Thoracic aorta (tissue), 2 donors: Measurements from ENCODE around the gene MIX23. TPM values are rescaled to one million over a fixed set of nuclear protein-coding genes. Genes with fewer than 3 reads are reported as not detected.

Experiments used
- ATAC-seq: fragments of 150-250 bp; one replicate; pipeline ENCODE4 v1.8.0; 2017; ENCODE audit warnings: low read depth; ENCODE audit not compliant: insufficient number of reproducible peaks, low FRiP score
- DNase-seq: peaks from one replicate; pipeline ENCODE4 v3.0.0-alpha.2; 2020; ENCODE audit warnings: low spot score
- H3K27ac ChIP-seq, 2 donors: fragments of 200-600 bp; sonication (generic); 1 replicate in 1 of 2; 2 replicates in 1 of 2; pipeline ENCODE4 v1.5.1; 2016; ENCODE audit warnings: mild to moderate bottlenecking in 2 of 2, moderate library complexity in 2 of 2
- H3K27me3 ChIP-seq: fragments of 200-600 bp; sonication (generic); replicated peaks from 2 replicates; pipeline ENCODE4 v1.6.0; 2016; ENCODE audit warnings: mild to moderate bottlenecking; ENCODE audit not compliant: insufficient read depth
- H3K36me3 ChIP-seq: fragments of 200-600 bp; sonication (generic); one replicate; pipeline ENCODE4 v1.5.1; 2016
- H3K4me1 ChIP-seq, 2 donors: fragments of 200-600 bp; sonication (generic); 1 replicate in 1 of 2; 2 replicates in 1 of 2; pipeline versions ENCODE4 v1.5.1 to v1.6.0; 2016; ENCODE audit warnings: low read depth in 2 of 2, mild to moderate bottlenecking in 1 of 2; ENCODE audit not compliant: control insufficient read depth in 1 of 2
- H3K4me3 ChIP-seq: fragments of 200-600 bp; sonication (generic); 2 replicates; pipeline ENCODE4 v1.5.1; 2016; ENCODE audit warnings: mild to moderate bottlenecking
- H3K9me3 ChIP-seq: fragments of 200-600 bp; sonication (generic); 2 replicates; pipeline ENCODE4 v1.5.1; 2016
- CTCF ChIP-seq: fragments of 200-600 bp; sonication (generic); IDR thresholded peaks from one replicate; pipeline ENCODE4 v1.5.1; 2019; ENCODE audit warnings: antibody characterized with exemption
- total RNA-seq, 2 donors: library from RNA; depleted of rRNA; stranded (reverse); fragments of >200 nt; gene quantifications; one replicate each; pipeline versions ENCODE4 v1.1.0 to v1.2.3, GENCODE V29; 2016

The MIX23 gene
- total RNA-seq, 2 donors from 2014 or later: 10.7 to 13.4 TPM

- no peaks in the 10 kb centered on the region for H3K4me1 ChIP-seq
- H3K9me3 ChIP-seq: no peaks in the 10 kb centered on the region
- no peak for TF ChIP-seq CTCF
- ATAC-seq (no peak), DNase-seq (no peak)
- H3K27ac ChIP-seq: no peak overlapping the region
- peaks cover 18% of the 10 kb centered on the region for H3K36me3 ChIP-seq
- H3K27me3 ChIP-seq: no peaks in the 10 kb centered on the region
- no peak overlapping the region for H3K4me3 ChIP-seq
These were observed 20.5 kb upstream of the MIX23 start for GRCh38 chr3:122403489-122403888.

- DNase-seq (no peak), ATAC-seq (no peak)
- no peak for TF ChIP-seq CTCF
- peaks cover 4% of the 10 kb centered on the region for H3K36me3 ChIP-seq
- no peaks in the 10 kb centered on the region for H3K27me3 ChIP-seq
- no peak overlapping the region for H3K4me3 ChIP-seq
- H3K4me1 ChIP-seq: no peaks in the 10 kb centered on the region
- no peak overlapping the region for H3K27ac ChIP-seq
- H3K9me3 ChIP-seq: no peaks in the 10 kb centered on the region
These were observed 15.9 kb upstream of the MIX23 start for GRCh38 chr3:122398920-122399319.

- TF ChIP-seq CTCF: no peak
- Histone ChIP-seq H3K4me1 (no peaks in the 10 kb centered on the region), H3K27ac (no peak overlapping the region), H3K4me3 (no peak overlapping the region), H3K27me3 (no peaks in the 10 kb centered on the region), H3K36me3 (no peaks in the 10 kb centered on the region), H3K9me3 (no peaks in the 10 kb centered on the region)
- DNase-seq (no peak), ATAC-seq (no peak)
These were observed 14.2 kb upstream of the MIX23 start for GRCh38 chr3:122397201-122397600.

GRCh38 chr3:122396511-122396910 lies 13.5 kb upstream of the MIX23 start:
- Histone ChIP-seq H3K27me3 (no peaks in the 10 kb centered on the region), H3K9me3 (no peaks in the 10 kb centered on the region), H3K4me1 (no peaks in the 10 kb centered on the region), H3K27ac (no peak overlapping the region), H3K36me3 (no peaks in the 10 kb centered on the region), H3K4me3 (no peak overlapping the region)
- DNase-seq (no peak), ATAC-seq (no peak)
- TF ChIP-seq CTCF: no peak

- ATAC-seq: no peak
- no peak overlapping the region for H3K27ac ChIP-seq
- TF ChIP-seq CTCF: no peak
These were observed 12.6 kb upstream of the MIX23 start for GRCh38 chr3:122395582-122395981.

More at GRCh38 chr3:122395582-122395981, 12.6 kb upstream of the MIX23 start:
- no peaks in the 10 kb centered on the region for H3K9me3 ChIP-seq
- H3K4me1 ChIP-seq: no peaks in the 10 kb centered on the region
- no peaks in the 10 kb centered on the region for H3K36me3 ChIP-seq
- no peak overlapping the region for H3K4me3 ChIP-seq
- no peaks in the 10 kb centered on the region for H3K27me3 ChIP-seq
- no peak for DNase-seq
